Stimulated activated naive B cell treated with anti-CD40 and anti-IgM and Interleukin-4, amounts not matched to agents 10 μg/mL and 1 μg/mL and 100 μg/mL, for 72 hours (primary cell): Measurements from ENCODE around the gene KRT6C.
"Not testable (repeated sequence)": the region's sequence is repeated elsewhere in the genome, so short reads cannot be mapped to it uniquely, and the experiment has no call there.

Experiments used
- ATAC-seq, 2 donors: fragments of 150-1000 bp; cut with Tn5 transposase; replicated peaks; 2 replicates each; pipeline ENCODE4 v1.10.0; 2021; ENCODE audit warnings: moderate library complexity in 1 of 2
- DNase-seq: peaks from one replicate; pipeline ENCODE4 v3.0.0; 2021
- H3K27ac Mint-ChIP-seq: one replicate; pipeline ENCODE4 v1.8.0; 2022; ENCODE audit warnings: mild to moderate bottlenecking, mixed read lengths
- H3K27me3 Mint-ChIP-seq, 2 donors: one replicate each; pipeline ENCODE4 v1.8.0; 2022; ENCODE audit warnings: mixed read lengths in 2 of 2
- H3K36me3 Mint-ChIP-seq, 2 donors: one replicate each; pipeline ENCODE4 v1.8.0; 2022; ENCODE audit warnings: mixed read lengths in 2 of 2, mild to moderate bottlenecking in 1 of 2
- H3K4me1 Mint-ChIP-seq, 2 donors: one replicate each; pipeline ENCODE4 v1.8.0; 2022; ENCODE audit warnings: mixed read lengths in 2 of 2, mild to moderate bottlenecking in 1 of 2
- H3K4me3 Mint-ChIP-seq, 2 donors: one replicate each; pipeline ENCODE4 v1.8.0; 2022; ENCODE audit warnings: mild to moderate bottlenecking in 2 of 2, mixed read lengths in 2 of 2, moderate library complexity in 1 of 2
- H3K9me3 Mint-ChIP-seq, 2 donors: one replicate each; pipeline ENCODE4 v1.8.0; 2022; ENCODE audit warnings: mixed read lengths in 2 of 2, mild to moderate bottlenecking in 1 of 2

Gene KRT6C

GRCh38 chr12:52513736-52514135 is 40.1 kb upstream of the KRT6C start:
- Mint-ChIP-seq H3K4me3 (no peak overlapping the region), H3K4me1 (no peaks in the 10 kb centered on the region), H3K27me3 (peaks cover 9% of the 10 kb centered on the region in 2 donors), H3K27ac (no peak overlapping the region), H3K36me3 (no peaks in the 10 kb centered on the region), H3K9me3 (peaks cover 4 to 5% of the 10 kb centered on the region in 2 donors)
- DNase-seq (no peak), ATAC-seq (no peak)

- ATAC-seq (no peak), DNase-seq (no peak)
- Mint-ChIP-seq H3K27ac (no peak overlapping the region), H3K36me3 (no peaks in the 10 kb centered on the region), H3K27me3 (peaks cover 25 to 43% of the 10 kb centered on the region in 2 donors), H3K9me3 (peaks cover 5 to 6% of the 10 kb centered on the region in 2 donors), H3K4me3 (no peak overlapping the region), H3K4me1 (no peaks in the 10 kb centered on the region)
Observed at GRCh38 chr12:52508211-52508610, 34.6 kb upstream of the KRT6C start.

DNA sequence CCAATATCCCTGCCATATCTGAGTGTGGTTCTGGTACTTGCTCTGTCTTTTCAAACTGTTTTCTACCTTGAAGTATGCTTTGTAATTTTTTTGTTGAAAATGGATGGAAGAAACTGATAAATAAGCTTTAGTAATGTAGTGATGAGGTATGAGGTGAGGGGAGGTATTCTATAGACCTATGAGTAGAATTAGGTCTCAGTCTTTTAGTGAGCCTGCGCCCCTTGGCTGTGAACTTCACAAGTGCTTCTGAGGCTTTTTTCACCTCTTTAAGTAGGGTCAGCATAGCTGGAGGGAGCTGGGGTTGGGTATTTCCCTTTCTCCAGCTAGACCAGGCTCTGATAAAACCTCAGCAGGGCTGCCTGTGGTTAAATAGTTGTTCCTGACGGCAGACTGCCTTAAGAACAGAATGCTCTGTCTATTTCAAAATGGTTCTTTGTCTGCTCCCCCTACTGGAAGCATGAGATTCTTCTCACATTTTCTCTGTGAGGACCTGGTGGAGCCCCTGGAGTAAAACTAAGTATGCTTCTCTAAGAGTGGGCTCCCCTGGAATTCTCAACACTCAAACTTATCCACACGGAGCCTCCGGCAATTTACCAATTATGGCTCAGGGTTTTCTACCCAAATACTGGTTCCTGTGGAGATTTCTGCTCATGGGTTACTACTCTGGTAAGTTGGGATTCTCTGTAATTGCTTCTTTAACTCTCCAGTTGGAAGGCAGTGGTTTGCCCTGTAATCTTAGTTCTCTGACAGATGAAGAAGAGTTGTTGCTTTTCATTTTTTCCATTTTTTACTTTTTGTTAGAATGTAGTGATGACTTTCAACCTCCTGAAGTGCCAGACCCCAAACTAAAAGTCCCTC is 33.5 kb upstream of the KRT6C start:
- DNase-seq (no peak), ATAC-seq (peak; percentile 41 to 42)
- Mint-ChIP-seq H3K4me3 (no peak overlapping the region), H3K27me3 (peaks cover 25 to 47% of the 10 kb centered on the region in 2 donors), H3K27ac (no peak overlapping the region), H3K36me3 (no peaks in the 10 kb centered on the region), H3K9me3 (peaks cover 5 to 9% of the 10 kb centered on the region in 2 donors), H3K4me1 (no peaks in the 10 kb centered on the region)

- Mint-ChIP-seq H3K36me3 (no peaks in the 10 kb centered on the region), H3K4me1 (no peaks in the 10 kb centered on the region), H3K27ac (no peak overlapping the region), H3K9me3 (peaks cover 0 to 7% of the 10 kb centered on the region in 2 donors), H3K4me3 (no peak overlapping the region), H3K27me3 (peaks cover 23 to 46% of the 10 kb centered on the region in 2 donors)
- DNase-seq (no peak), ATAC-seq (no peak)
Observed at GRCh38 chr12:52502877-52503276, 29.3 kb upstream of the KRT6C start.

DNA sequence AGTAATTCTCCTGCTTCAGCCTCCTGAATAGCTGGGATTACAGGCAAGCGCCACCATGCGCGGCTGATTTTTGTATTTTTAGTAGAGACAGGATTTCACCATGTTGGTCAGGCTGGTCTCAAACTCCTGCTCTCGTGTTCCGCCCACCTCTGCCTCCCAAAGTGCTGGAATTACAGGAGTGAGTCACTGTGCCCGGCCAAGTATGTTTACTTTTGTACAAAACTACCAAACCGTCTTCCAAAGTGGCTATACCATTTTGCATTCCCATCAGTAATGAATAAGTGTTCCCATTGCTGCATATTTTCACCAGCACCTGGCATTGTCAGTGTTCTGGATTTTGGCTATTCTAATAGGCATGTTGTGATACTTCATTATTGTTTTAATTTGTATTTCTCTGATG is 27.9 kb upstream of the KRT6C start:
- no peak overlapping the region for H3K27ac Mint-ChIP-seq
- DNase-seq (no peak), ATAC-seq (no peak)
- peaks cover 0 to 5% of the 10 kb centered on the region in 2 donors for H3K9me3 Mint-ChIP-seq
- peaks cover 13 to 37% of the 10 kb centered on the region in 2 donors for H3K27me3 Mint-ChIP-seq
- H3K4me1 Mint-ChIP-seq: peaks cover 0 to under 1% of the 10 kb centered on the region in 2 donors
- no peaks in the 10 kb centered on the region for H3K36me3 Mint-ChIP-seq
- H3K4me3 Mint-ChIP-seq: no peak overlapping the region

DNA sequence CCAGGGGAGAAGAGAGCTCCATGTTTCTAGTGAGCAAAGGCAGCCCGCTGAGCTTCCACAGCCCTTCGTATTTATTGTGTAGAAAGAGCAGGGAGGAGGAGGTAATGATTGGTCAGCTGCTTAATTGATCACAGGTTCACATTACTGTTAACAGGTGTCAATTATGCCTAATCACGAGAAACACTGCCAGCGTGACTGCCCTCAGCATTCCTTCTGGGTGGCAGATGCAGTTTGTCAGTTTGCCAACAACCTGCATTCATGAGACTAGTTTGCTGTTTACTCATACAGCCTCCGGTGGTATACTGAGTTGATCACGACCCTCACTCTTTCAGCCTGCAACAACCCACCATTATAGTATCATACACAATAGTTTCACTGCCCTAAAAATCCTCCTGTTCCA is 27.0 kb upstream of the KRT6C start:
- not testable (repeated sequence) for H3K9me3 Mint-ChIP-seq, H3K4me3 Mint-ChIP-seq, H3K36me3 Mint-ChIP-seq, DNase-seq, H3K27ac Mint-ChIP-seq, H3K4me1 Mint-ChIP-seq, ATAC-seq
- peaks cover 8 to 29% of the 10 kb centered on the region in 2 donors for H3K27me3 Mint-ChIP-seq

DNA sequence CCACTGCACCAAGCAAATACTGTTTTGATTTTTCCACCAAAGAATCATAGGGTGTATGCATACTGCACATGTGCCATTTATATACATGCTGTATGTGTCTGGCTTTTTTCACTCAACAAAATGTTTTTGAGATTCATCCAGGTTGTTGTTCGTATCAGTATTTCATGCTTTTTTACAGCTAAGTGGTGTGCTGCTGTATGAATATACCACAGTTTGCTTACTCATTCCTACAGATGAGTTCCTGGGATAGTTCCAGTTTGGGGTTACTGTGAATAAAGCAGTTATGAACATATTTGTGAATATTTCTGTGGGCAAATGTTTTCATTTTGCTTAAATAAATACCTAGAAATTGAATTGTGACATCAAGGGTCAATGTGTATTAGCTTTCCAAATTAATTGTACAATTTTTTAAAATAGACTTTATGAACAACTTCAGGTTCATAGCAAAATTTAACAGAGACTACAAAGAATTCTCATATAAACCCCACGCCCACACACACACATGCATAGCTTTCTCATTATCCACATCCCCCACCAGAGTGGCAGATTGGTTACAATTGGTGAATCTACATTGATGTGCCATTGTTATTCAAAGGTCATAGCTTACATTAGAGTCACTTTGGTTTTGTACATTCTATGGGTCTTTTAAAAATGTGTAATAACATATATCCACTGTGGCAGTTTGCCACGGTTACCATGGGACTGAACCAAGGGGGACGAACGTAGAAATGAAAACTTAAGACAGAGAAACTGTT is 26.4 kb upstream of the KRT6C start:
- Mint-ChIP-seq H3K36me3 (no peaks in the 10 kb centered on the region), H3K27me3 (peaks cover 8 to 23% of the 10 kb centered on the region in 2 donors), H3K4me3 (no peak overlapping the region), H3K4me1 (peaks cover 5 to 7% of the 10 kb centered on the region in 2 donors), H3K27ac (no peak overlapping the region), H3K9me3 (peaks cover 0 to 5% of the 10 kb centered on the region in 2 donors)
- ATAC-seq (no peak), DNase-seq (no peak)

- no peak for ATAC-seq
- Mint-ChIP-seq H3K27ac (no peak overlapping the region), H3K4me3 (no peak overlapping the region), H3K27me3 (peaks cover 12 to 23% of the 10 kb centered on the region in 2 donors), H3K4me1 (peaks cover 5 to 7% of the 10 kb centered on the region in 2 donors), H3K9me3 (peaks cover 0 to 5% of the 10 kb centered on the region in 2 donors), H3K36me3 (no peaks in the 10 kb centered on the region)
- DNase-seq: no peak
Observed at GRCh38 chr12:52498946-52499345, 25.3 kb upstream of the KRT6C start.

GRCh38 chr12:52497975-52498374 is 24.4 kb upstream of the KRT6C start:
- Mint-ChIP-seq H3K4me1 (peaks cover 5 to 7% of the 10 kb centered on the region in 2 donors), H3K4me3 (no peak overlapping the region), H3K36me3 (no peaks in the 10 kb centered on the region), H3K9me3 (peaks cover 0 to 5% of the 10 kb centered on the region in 2 donors), H3K27me3 (peaks cover 18 to 32% of the 10 kb centered on the region in 2 donors), H3K27ac (no peak overlapping the region)
- DNase-seq: no peak
- no peak for ATAC-seq

DNA sequence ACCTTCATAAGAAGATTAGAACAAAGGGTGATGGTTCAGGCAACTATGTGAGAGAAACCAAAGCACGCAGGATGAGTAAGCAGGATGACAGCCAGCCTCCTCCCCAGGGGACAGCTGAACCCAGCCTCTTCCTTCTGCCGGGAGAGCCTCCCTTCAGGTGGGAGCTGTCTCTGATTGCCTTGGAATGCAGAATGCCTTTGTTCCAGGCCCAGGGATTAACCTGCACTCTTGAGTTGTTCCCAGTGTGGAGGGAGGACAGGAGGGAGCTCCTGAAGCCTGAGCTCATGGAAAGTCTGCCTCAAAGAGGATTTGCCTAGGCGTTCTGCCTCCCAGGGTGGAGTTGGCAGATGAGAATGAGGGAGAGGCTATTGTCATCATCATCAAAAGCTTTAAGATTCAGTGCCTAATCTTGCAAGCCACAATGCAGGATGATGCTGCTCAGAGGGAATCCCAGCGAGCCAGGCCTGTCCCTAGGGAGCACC is 23.0 kb upstream of the KRT6C start:
- Mint-ChIP-seq H3K36me3 (no peaks in the 10 kb centered on the region), H3K27ac (no peak overlapping the region), H3K4me3 (no peak overlapping the region), H3K4me1 (peaks cover 5 to 7% of the 10 kb centered on the region in 2 donors), H3K9me3 (peaks cover 0 to 1% of the 10 kb centered on the region in 2 donors), H3K27me3 (peaks cover 25 to 34% of the 10 kb centered on the region in 2 donors)
- no peak for ATAC-seq
- DNase-seq: no peak

GRCh38 chr12:52496054-52496453 is 22.4 kb upstream of the KRT6C start:
- Mint-ChIP-seq H3K4me1 (peaks cover 5 to 7% of the 10 kb centered on the region in 2 donors), H3K9me3 (peaks cover 0 to 1% of the 10 kb centered on the region in 2 donors), H3K4me3 (no peak overlapping the region), H3K27ac (no peak overlapping the region), H3K27me3 (peaks cover 25 to 38% of the 10 kb centered on the region in 2 donors), H3K36me3 (no peaks in the 10 kb centered on the region)
- ATAC-seq (no peak), DNase-seq (no peak)

DNA sequence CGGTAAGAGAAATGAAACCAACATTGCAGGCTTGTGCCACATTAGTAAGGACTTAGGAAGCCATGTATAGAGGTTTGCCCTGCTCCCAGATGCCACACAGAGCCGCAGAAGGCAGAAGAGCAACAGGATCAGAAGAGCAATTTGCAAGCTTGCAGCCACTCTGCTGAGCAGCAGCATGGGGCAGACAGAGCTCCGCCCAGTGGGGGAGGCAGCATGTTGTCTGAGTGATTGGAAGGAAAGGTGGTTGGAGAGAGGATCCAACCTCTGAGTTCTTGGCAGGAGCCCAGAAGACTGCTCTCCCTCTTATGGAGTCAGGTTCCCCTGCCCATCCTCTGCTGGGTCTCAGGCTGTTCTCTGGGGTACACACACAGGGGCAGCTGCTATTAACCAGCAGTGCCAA is 21.8 kb upstream of the KRT6C start:
- peaks cover 5 to 7% of the 10 kb centered on the region in 2 donors for H3K4me1 Mint-ChIP-seq
- H3K4me3 Mint-ChIP-seq: no peak overlapping the region
- H3K36me3 Mint-ChIP-seq: no peaks in the 10 kb centered on the region
- peaks cover 0 to 1% of the 10 kb centered on the region in 2 donors for H3K9me3 Mint-ChIP-seq
- H3K27me3 Mint-ChIP-seq: peaks cover 25 to 40% of the 10 kb centered on the region in 2 donors
- H3K27ac Mint-ChIP-seq: no peak overlapping the region
- no peak for ATAC-seq
- no peak for DNase-seq

GRCh38 chr12:52494518-52494917 is 20.9 kb upstream of the KRT6C start:
- DNase-seq (no peak), ATAC-seq (no peak)
- Mint-ChIP-seq H3K9me3 (peaks cover 0 to 1% of the 10 kb centered on the region in 2 donors), H3K27me3 (peaks cover 25 to 40% of the 10 kb centered on the region in 2 donors), H3K4me3 (no peak overlapping the region), H3K4me1 (peaks cover 5 to 7% of the 10 kb centered on the region in 2 donors), H3K36me3 (no peaks in the 10 kb centered on the region), H3K27ac (no peak overlapping the region)

DNA sequence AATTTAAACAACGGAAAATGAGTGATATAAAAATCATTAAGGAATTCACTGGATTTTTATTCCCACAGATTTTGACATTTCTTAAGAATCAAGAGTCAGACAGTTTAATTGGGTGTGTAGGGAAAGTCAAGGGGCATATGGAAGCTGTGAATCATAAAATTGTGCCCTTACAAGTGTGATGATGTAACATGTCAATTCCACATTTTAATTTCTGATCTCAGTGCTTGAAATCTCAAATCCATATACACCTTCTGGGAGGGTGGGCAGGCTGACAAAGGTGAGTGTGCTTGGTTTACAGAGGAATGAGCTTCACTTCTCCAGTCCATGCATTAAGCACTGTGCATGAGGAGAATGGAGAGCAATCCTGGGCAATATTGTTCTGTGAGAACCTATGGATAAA is 20.5 kb upstream of the KRT6C start:
- DNase-seq: no peak

More for the DNA sequence above, 20.5 kb upstream of the KRT6C start:
- peaks cover 0 to 1% of the 10 kb centered on the region in 2 donors for H3K9me3 Mint-ChIP-seq
- peaks cover 25 to 40% of the 10 kb centered on the region in 2 donors for H3K27me3 Mint-ChIP-seq
- H3K27ac Mint-ChIP-seq: no peak overlapping the region
- no peaks in the 10 kb centered on the region for H3K36me3 Mint-ChIP-seq
- H3K4me3 Mint-ChIP-seq: no peak overlapping the region
- H3K4me1 Mint-ChIP-seq: peaks cover 5 to 7% of the 10 kb centered on the region in 2 donors
- ATAC-seq: no peak
